Effector memory CD4-positive, alpha-beta T cell (primary cell): Measurements from ENCODE around the gene MTHFD1L.
A peak's percentile ranks its signal among the peaks of the same experiment; 100 is the strongest.

Experiments used
- DNase-seq, 3 donors: peaks; one replicate each; pipeline ENCODE4 v3.0.0-alpha.2; 2020
- H3K27ac ChIP-seq: 2 replicates; pipeline ENCODE4 v1.7.0; 2013; ENCODE audit warnings: mild to moderate bottlenecking, low read length, moderate library complexity; ENCODE audit not compliant: insufficient read depth, poor library complexity, severe bottlenecking
- H3K27me3 ChIP-seq: replicated peaks from 2 replicates; pipeline ENCODE4 v1.7.0; 2013; ENCODE audit warnings: mild to moderate bottlenecking, low read length; ENCODE audit not compliant: insufficient read depth, control insufficient read depth, poor library complexity, severe bottlenecking
- H3K36me3 ChIP-seq: 2 replicates; pipeline ENCODE4 v1.7.0; 2013; ENCODE audit warnings: mild to moderate bottlenecking, low read length, moderate library complexity; ENCODE audit not compliant: control insufficient read depth, insufficient read depth
- H3K4me1 ChIP-seq: 2 replicates; pipeline ENCODE4 v1.7.0; 2013; ENCODE audit warnings: low read length, mild to moderate bottlenecking; ENCODE audit not compliant: control insufficient read depth, insufficient read depth, poor library complexity, severe bottlenecking
- H3K4me3 ChIP-seq: 2 replicates; pipeline ENCODE4 v1.7.0; 2013; ENCODE audit warnings: low read length, low read depth, mild to moderate bottlenecking; ENCODE audit not compliant: insufficient read depth, poor library complexity, severe bottlenecking
- H3K9me3 ChIP-seq: 2 replicates; pipeline ENCODE4 v1.7.0; 2013; ENCODE audit warnings: mild to moderate bottlenecking, low read length, moderate library complexity; ENCODE audit not compliant: control insufficient read depth

MTHFD1L gene

DNA sequence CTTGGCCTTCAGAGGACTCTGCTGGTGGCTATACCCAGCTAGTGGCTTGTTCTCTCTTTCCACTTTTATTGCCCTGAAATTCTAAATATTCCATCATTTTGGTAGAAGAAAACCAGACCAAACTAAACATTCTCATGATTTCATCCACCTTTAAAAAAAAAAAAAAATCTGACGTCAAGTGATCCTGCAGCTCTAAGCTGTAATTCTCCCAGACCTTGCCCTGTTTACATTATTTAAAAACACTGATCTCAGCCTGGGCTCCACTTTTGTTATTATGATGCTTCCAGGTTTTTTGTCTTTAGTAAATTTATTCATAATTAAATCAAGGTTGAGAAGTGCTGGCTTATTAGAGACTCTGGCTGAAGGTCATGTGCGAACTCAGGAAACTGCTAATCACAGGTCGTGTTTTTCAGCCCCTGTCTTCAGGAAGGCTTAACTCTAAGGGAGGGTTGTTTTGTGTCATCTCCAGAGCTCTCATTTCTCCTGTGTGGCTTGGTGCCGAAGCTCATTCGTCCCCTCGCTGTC is 114.4 kb downstream of the MTHFD1L start:
- DNase-seq: no peak

DNA sequence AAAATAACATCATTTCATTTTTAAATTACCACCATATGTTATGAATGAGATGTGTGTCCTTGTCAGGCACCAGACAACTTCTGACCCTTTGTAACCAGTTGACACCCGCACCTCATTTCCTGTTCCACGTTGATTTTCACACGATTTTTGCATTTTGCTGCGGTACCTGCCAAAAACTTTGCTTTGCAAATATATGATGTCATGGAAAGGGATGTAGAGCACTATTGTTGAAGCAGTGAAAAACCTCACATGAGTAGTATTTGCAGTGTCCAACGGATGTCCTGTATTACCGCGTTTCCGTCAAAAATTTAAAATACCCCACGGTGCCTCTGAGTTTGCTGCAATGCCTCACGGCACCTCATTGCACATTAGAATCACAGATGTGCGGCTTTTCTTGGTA is 115.6 kb downstream of the MTHFD1L start:
- Histone ChIP-seq H3K4me1 (no peaks in the 10 kb centered on the region), H3K27me3 (no peaks in the 10 kb centered on the region), H3K4me3 (no peak overlapping the region), H3K27ac (no peak overlapping the region), H3K36me3 (no peaks in the 10 kb centered on the region), H3K9me3 (no peaks in the 10 kb centered on the region)
- no peak for DNase-seq

More for the DNA sequence above, 114.4 kb downstream of the MTHFD1L start:
- Histone ChIP-seq H3K4me3 (no peak overlapping the region), H3K27ac (no peak overlapping the region), H3K36me3 (no peaks in the 10 kb centered on the region), H3K27me3 (no peaks in the 10 kb centered on the region), H3K9me3 (no peaks in the 10 kb centered on the region), H3K4me1 (no peaks in the 10 kb centered on the region)

- Histone ChIP-seq H3K27me3 (no peaks in the 10 kb centered on the region), H3K4me3 (no peak overlapping the region), H3K4me1 (no peaks in the 10 kb centered on the region), H3K27ac (no peak overlapping the region), H3K36me3 (no peaks in the 10 kb centered on the region), H3K9me3 (no peaks in the 10 kb centered on the region)
- no peak for DNase-seq
These were observed 116.2 kb downstream of the MTHFD1L start for GRCh38 chr6:150981669-150982068.

- no peaks in the 10 kb centered on the region for H3K36me3 ChIP-seq
- DNase-seq: no peak
- peak overlapping the region; percentile 2 for H3K4me3 ChIP-seq
- H3K9me3 ChIP-seq: no peaks in the 10 kb centered on the region
- no peak overlapping the region for H3K27ac ChIP-seq
- no peaks in the 10 kb centered on the region for H3K27me3 ChIP-seq
- H3K4me1 ChIP-seq: no peaks in the 10 kb centered on the region
These were observed 121.9 kb downstream of the MTHFD1L start for GRCh38 chr6:150987371-150987828.

DNA sequence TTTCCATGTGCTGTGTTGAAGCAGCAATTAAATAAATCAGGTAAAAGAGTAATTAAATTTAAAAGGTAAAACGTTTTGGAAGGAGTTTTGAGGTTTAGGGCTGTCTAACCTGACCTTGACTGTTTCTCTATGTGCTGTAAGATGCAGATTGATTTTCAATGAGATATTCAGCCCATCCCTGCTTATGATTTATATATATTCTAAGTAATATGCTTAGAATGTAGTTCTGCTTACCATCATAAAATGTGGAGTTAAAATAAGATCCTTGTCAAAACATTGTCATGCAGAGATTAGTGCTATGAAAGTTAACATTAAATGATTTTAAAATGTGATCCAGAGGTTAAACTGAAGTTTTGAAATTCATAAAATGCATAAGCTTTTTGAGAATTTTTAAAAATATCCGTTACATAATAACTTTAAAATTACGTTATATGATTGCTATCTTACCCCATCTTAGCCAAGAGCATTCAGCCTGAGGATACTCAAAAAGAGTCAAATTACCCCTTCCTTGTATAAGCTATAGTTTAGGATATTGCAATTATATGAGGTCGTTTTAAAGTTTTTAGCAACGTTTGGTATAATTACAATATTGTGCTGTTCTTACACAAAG is 122.5 kb downstream of the MTHFD1L start:
- Histone ChIP-seq H3K4me3 (no peak overlapping the region), H3K9me3 (no peaks in the 10 kb centered on the region), H3K4me1 (no peaks in the 10 kb centered on the region), H3K27ac (no peak overlapping the region), H3K36me3 (no peaks in the 10 kb centered on the region), H3K27me3 (no peaks in the 10 kb centered on the region)
- DNase-seq: no peak

- H3K9me3 ChIP-seq: no peaks in the 10 kb centered on the region
- H3K27me3 ChIP-seq: no peaks in the 10 kb centered on the region
- no peaks in the 10 kb centered on the region for H3K4me1 ChIP-seq
- no peak for DNase-seq
- H3K27ac ChIP-seq: no peak overlapping the region
- H3K4me3 ChIP-seq: no peak overlapping the region
- no peaks in the 10 kb centered on the region for H3K36me3 ChIP-seq
These were observed 126.0 kb downstream of the MTHFD1L start for GRCh38 chr6:150991487-150991886.

- Histone ChIP-seq H3K27ac (no peak overlapping the region), H3K4me3 (no peak overlapping the region), H3K4me1 (no peaks in the 10 kb centered on the region), H3K36me3 (no peaks in the 10 kb centered on the region), H3K27me3 (no peaks in the 10 kb centered on the region), H3K9me3 (no peaks in the 10 kb centered on the region)
- DNase-seq: no peak
These were observed 126.8 kb downstream of the MTHFD1L start for GRCh38 chr6:150992262-150992661.

DNA sequence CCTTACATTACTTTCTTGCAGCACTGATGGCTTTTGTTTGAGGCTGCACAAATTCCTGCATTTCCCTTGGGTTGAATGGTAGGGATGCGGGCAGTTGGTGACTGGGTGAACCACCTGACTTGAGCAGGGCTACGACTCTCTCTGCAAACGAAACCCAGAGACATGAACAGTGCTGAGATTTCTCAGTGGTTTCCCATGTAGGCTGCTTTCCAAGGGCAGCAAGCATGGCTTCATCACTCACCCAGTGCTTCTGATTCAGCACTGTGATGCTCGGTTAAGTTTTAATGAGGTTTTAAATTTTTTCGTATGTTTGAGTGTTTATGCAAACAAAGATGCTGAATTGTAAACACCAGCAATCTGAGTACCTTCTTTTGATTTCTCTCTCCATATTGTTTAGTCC is 127.2 kb downstream of the MTHFD1L start:
- no peak overlapping the region for H3K27ac ChIP-seq
- no peaks in the 10 kb centered on the region for H3K4me1 ChIP-seq
- no peak for DNase-seq
- H3K4me3 ChIP-seq: no peak overlapping the region
- no peaks in the 10 kb centered on the region for H3K27me3 ChIP-seq
- no peaks in the 10 kb centered on the region for H3K9me3 ChIP-seq
- no peaks in the 10 kb centered on the region for H3K36me3 ChIP-seq

DNA sequence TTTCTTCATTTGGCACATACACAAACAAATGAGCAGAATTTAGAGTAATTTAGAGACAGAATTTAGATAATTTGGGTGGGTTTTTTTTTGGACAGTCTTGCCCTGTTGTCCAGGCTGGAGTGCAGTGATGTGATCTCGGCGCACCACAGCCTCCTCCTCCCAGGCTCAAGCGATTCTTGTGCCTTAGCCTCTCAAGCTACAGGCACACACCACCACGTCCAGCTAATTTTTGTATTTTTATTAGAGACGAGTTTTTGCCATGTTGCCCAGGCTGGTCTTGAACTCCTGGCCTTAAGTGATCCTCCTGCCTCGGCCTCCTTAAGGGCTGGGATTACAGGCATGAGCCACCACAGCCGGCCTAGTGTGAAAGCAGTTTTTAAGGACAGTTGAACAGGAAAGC is 127.8 kb downstream of the MTHFD1L start:
- DNase-seq: no peak
- no peaks in the 10 kb centered on the region for H3K36me3 ChIP-seq
- H3K4me3 ChIP-seq: no peak overlapping the region
- no peak overlapping the region for H3K27ac ChIP-seq
- H3K27me3 ChIP-seq: no peaks in the 10 kb centered on the region
- H3K9me3 ChIP-seq: no peaks in the 10 kb centered on the region
- no peaks in the 10 kb centered on the region for H3K4me1 ChIP-seq

DNA sequence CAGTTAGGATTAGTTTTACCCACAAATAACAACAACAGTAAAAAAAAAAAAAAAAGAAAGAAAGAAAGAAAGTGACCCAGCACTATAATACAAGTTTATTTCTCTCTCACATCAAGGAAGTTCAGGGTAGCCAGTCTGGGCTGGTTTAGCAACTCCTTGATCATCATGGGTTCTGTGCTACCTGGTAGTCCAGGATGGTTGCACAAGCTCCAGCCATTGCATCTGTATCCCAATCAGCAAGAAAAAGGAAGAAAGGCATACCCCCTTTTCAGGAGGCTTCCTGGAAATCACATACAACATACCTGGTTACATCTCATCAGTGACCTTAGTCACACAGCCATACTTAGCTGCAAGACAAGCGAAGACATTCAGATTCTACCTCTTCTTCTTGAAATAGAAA is 128.5 kb downstream of the MTHFD1L start:
- H3K9me3 ChIP-seq: no peaks in the 10 kb centered on the region
- H3K27me3 ChIP-seq: no peaks in the 10 kb centered on the region
- H3K4me3 ChIP-seq: no peak overlapping the region
- no peaks in the 10 kb centered on the region for H3K4me1 ChIP-seq
- no peak for DNase-seq
- no peaks in the 10 kb centered on the region for H3K36me3 ChIP-seq
- no peak overlapping the region for H3K27ac ChIP-seq
